Mesendoderm (in vitro differentiated cells): ENCODE results near the gene PRR35.

ENCODE experiments used
- DNase-seq: peaks from one replicate; pipeline ENCODE4 v3.0.0; 2013
- H2AK5ac ChIP-seq: 2 replicates; pipeline ENCODE4 v1.6.1; 2013; ENCODE audit warnings: low read length, inconsistent platforms
- H2BK120ac ChIP-seq: 2 replicates; pipeline ENCODE4 v1.6.1; 2013; ENCODE audit warnings: low read depth, mild to moderate bottlenecking, low read length, moderate library complexity, mixed read lengths
- H2BK15ac ChIP-seq: replicated peaks from 2 replicates; pipeline ENCODE4 v1.6.1; 2013; ENCODE audit warnings: low read depth, mild to moderate bottlenecking, moderate library complexity
- H2BK5ac ChIP-seq: 2 replicates; pipeline ENCODE4 v1.6.1; 2013; ENCODE audit warnings: low read length, inconsistent platforms
- H3K18ac ChIP-seq: 2 replicates; pipeline ENCODE4 v1.6.1; 2013; ENCODE audit warnings: mild to moderate bottlenecking, low read length, mixed read lengths
- H3K23ac ChIP-seq: one replicate; pipeline ENCODE4 v1.6.1; 2013; ENCODE audit warnings: low read length
- H3K27ac ChIP-seq: 2 replicates; pipeline ENCODE4 v1.5.1; 2013; ENCODE audit warnings: low read depth, mild to moderate bottlenecking, inconsistent platforms, low read length, moderate library complexity
- H3K27me3 ChIP-seq: 2 replicates; pipeline ENCODE4 v1.6.1; 2013; ENCODE audit warnings: low read length, control low read depth, mild to moderate bottlenecking, inconsistent platforms; ENCODE audit not compliant: insufficient read depth, poor library complexity
- H3K36me3 ChIP-seq: 2 replicates; pipeline ENCODE4 v1.6.1; 2013; ENCODE audit warnings: low read length, inconsistent platforms; ENCODE audit not compliant: control insufficient read depth, insufficient read depth
- H3K4ac ChIP-seq: one replicate; pipeline ENCODE4 v1.6.1; 2013; ENCODE audit warnings: low read depth, mild to moderate bottlenecking, low read length, moderate library complexity
- H3K4me1 ChIP-seq: 2 replicates; pipeline ENCODE4 v1.6.1; 2013; ENCODE audit warnings: low read depth, low read length, inconsistent platforms; ENCODE audit not compliant: control insufficient read depth
- H3K4me2 ChIP-seq: 2 replicates; pipeline ENCODE4 v1.6.1; 2013; ENCODE audit warnings: low read length
- H3K4me3 ChIP-seq: 2 replicates; pipeline ENCODE4 v1.5.1; 2013; ENCODE audit warnings: mild to moderate bottlenecking, low read length
- H3K56ac ChIP-seq: one replicate; pipeline ENCODE4 v1.6.1; 2013; ENCODE audit warnings: low read length
- H3K79me1 ChIP-seq: 2 replicates; pipeline ENCODE4 v1.6.1; 2013; ENCODE audit warnings: low read length, inconsistent platforms
- H3K79me2 ChIP-seq: 2 replicates; pipeline ENCODE4 v1.6.1; 2013; ENCODE audit warnings: mild to moderate bottlenecking, low read length; ENCODE audit not compliant: control insufficient read depth, insufficient read depth
- H3K9ac ChIP-seq: 2 replicates; pipeline ENCODE4 v1.6.1; 2013; ENCODE audit warnings: low read length, inconsistent platforms
- H4K5ac ChIP-seq: one replicate; pipeline ENCODE4 v1.6.1; 2013; ENCODE audit warnings: low read length
- H4K8ac ChIP-seq: one replicate; pipeline ENCODE4 v1.6.1; 2013; ENCODE audit warnings: low read depth, mild to moderate bottlenecking, control low read depth, low read length, moderate library complexity
- WGBS: extraction: QIAGEN DNeasy Blood & Tissue Kit; methylation state at CpG from one replicate; pipeline ENCODE4 v1.1.7; 2013; ENCODE audit warnings: low lambda C conversion rate, missing lambda C conversion rate; ENCODE audit not compliant: insufficient coverage; ENCODE audit errors: extremely low coverage; 5-methylcytosine and 5-hydroxymethylcytosine counted together

Gene PRR35

DNA sequence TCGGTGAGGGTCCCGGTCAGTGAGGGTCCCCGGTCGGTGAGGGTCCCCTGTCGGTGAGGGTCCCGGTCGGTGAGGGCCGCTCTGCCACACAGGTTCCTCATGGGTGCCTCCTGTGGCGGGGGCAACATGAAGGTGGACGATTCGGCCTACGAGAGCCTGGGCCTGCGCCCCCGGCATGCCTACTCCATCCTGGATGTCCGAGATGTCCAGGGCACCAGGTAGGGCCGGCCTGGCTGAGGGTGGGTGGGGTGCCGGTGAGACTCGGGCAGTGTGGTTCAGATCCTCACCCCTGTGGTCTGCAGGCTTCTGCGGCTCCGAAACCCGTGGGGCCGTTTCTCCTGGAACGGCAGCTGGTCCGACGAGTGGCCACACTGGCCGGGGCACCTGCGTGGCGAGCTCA lies 9.0 kb upstream of the PRR35 start:
- H3K9ac ChIP-seq = no peak overlapping the region
- no peak overlapping the region for H4K5ac ChIP-seq
- H3K79me1 ChIP-seq = peaks cover 2% of the 10 kb centered on the region
- no peak for DNase-seq
- H3K18ac ChIP-seq = no peak overlapping the region
- WGBS = no CpG with 5 or more reads among the region's 28 CpGs
- H3K4ac ChIP-seq = no peak overlapping the region
- no peak overlapping the region for H2BK15ac ChIP-seq
- H3K79me2 ChIP-seq = no peaks in the 10 kb centered on the region
- no peaks in the 10 kb centered on the region for H3K36me3 ChIP-seq
- H2BK5ac ChIP-seq = no peak overlapping the region
- no peak overlapping the region for H3K27ac ChIP-seq
- no peak overlapping the region for H2AK5ac ChIP-seq
- no peak overlapping the region for H2BK120ac ChIP-seq
- no peak overlapping the region for H3K4me3 ChIP-seq
- no peak overlapping the region for H3K4me2 ChIP-seq
- no peaks in the 10 kb centered on the region for H3K27me3 ChIP-seq
- H3K4me1 ChIP-seq = no peaks in the 10 kb centered on the region
- H3K56ac ChIP-seq = no peak overlapping the region
- H3K23ac ChIP-seq = no peak overlapping the region
- H4K8ac ChIP-seq = no peak overlapping the region

DNA sequence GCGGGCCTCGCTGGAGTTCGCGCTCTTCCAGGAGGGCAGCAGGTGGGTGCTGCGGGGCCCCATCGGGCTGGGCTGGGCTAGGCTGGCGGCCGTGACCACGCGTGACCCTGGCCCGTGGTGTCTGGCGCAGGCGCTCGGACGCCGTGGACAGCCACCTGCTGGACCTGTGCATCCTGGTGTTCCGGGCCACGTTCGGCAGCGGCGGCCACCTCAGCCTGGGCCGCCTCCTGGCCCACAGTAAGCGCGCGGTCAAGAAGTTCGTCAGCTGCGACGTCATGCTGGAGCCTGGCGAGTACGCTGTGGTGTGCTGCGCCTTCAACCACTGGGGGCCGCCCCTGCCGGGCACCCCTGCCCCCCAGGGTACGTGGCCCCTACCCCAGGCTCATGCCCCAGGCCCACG lies 8.0 kb upstream of the PRR35 start:
- Histone ChIP-seq H4K8ac (no peak overlapping the region), H3K9ac (no peak overlapping the region), H3K4me2 (no peak overlapping the region), H3K18ac (no peak overlapping the region), H3K4ac (no peak overlapping the region), H3K27me3 (no peaks in the 10 kb centered on the region), H2BK15ac (no peak overlapping the region), H3K79me1 (peaks cover 2% of the 10 kb centered on the region), H3K4me3 (no peak overlapping the region), H2BK120ac (no peak overlapping the region), H3K4me1 (no peaks in the 10 kb centered on the region), H3K23ac (no peak overlapping the region), H2AK5ac (no peak overlapping the region), H3K36me3 (no peaks in the 10 kb centered on the region), H3K79me2 (no peaks in the 10 kb centered on the region), H4K5ac (no peak overlapping the region), H3K27ac (no peak overlapping the region), H2BK5ac (no peak overlapping the region), H3K56ac (no peak overlapping the region)
- no peak for DNase-seq
- WGBS = no CpG with 5 or more reads among the region's 35 CpGs

DNA sequence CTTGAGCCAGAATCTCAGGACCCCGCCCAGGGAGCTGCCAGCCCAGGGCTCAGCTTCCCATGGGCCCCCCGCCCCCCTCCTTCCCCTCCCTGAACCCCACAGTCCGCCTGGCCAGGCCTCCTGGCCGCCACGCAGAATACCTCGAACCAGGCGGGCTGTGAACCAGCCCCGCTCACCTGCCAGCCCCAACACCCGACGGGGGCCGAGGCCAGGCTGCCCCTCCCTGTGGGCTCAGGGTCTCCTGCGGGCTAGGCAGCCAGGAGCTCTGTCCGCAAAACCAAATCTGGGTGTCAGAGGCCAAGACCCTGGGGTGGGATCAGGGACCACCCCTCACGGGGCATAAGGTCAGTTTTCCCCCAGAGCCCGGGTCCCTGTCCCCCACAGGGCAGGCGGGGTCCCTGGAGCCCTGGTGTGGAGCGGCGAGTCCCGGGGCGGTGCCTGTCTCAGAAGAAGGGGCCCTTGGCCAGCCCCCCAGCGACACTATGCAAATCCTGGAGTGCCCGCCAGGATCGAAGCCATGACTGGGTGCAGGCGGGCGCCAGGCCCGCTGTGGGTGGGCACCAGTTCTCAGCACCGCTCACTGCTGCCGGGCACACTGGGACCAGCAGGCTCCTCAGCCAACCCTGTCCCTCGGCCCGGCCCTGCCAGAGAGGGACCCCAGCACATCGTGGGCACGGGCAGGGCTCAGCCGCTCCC lies 6.4 kb upstream of the PRR35 start:
- Histone ChIP-seq H3K9ac (no peak overlapping the region), H4K8ac (no peak overlapping the region), H3K27me3 (no peaks in the 10 kb centered on the region), H3K36me3 (no peaks in the 10 kb centered on the region), H2AK5ac (no peak overlapping the region), H3K79me1 (peaks cover 2% of the 10 kb centered on the region), H3K4me3 (no peak overlapping the region), H3K79me2 (no peaks in the 10 kb centered on the region), H3K56ac (no peak overlapping the region), H3K4me1 (no peaks in the 10 kb centered on the region), H2BK15ac (no peak overlapping the region), H2BK120ac (no peak overlapping the region), H3K23ac (no peak overlapping the region), H3K4ac (no peak overlapping the region), H3K27ac (no peak overlapping the region), H3K18ac (no peak overlapping the region), H4K5ac (no peak overlapping the region), H2BK5ac (no peak overlapping the region), H3K4me2 (no peak overlapping the region)
- WGBS = no CpG with 5 or more reads among the region's 33 CpGs
- DNase-seq = no peak

DNA sequence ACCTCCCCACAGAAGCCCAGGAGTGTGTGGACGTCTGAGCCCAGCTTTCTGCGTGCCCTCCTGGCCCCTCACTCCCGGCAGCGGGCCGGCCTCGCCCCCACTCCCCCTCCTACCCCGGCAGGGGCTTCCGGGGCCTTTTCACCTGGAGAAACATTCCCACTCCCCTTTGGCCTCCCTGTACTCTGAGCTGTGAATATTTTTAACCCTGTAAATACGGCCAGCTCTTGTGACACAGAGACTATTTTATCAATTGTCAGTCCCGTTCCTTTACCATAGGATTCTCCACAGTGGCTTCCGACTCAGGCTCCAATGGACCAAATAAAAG lies 5.9 kb upstream of the PRR35 start:
- H3K4me2 ChIP-seq = no peak overlapping the region
- WGBS = no CpG with 5 or more reads among the region's 11 CpGs
- no peaks in the 10 kb centered on the region for H3K4me1 ChIP-seq
- no peak overlapping the region for H4K5ac ChIP-seq
- H3K9ac ChIP-seq = no peak overlapping the region
- H2BK120ac ChIP-seq = no peak overlapping the region
- no peak overlapping the region for H3K56ac ChIP-seq
- no peak overlapping the region for H4K8ac ChIP-seq
- H3K79me1 ChIP-seq = peaks cover 2% of the 10 kb centered on the region
- H3K18ac ChIP-seq = no peak overlapping the region
- no peak overlapping the region for H2AK5ac ChIP-seq
- no peak overlapping the region for H3K4me3 ChIP-seq
- H3K27me3 ChIP-seq = no peaks in the 10 kb centered on the region
- H2BK15ac ChIP-seq = no peak overlapping the region
- no peak overlapping the region for H3K27ac ChIP-seq
- no peak overlapping the region for H3K23ac ChIP-seq
- H3K4ac ChIP-seq = no peak overlapping the region
- H3K79me2 ChIP-seq = no peaks in the 10 kb centered on the region
- no peak overlapping the region for H2BK5ac ChIP-seq
- no peak for DNase-seq
- no peaks in the 10 kb centered on the region for H3K36me3 ChIP-seq

DNA sequence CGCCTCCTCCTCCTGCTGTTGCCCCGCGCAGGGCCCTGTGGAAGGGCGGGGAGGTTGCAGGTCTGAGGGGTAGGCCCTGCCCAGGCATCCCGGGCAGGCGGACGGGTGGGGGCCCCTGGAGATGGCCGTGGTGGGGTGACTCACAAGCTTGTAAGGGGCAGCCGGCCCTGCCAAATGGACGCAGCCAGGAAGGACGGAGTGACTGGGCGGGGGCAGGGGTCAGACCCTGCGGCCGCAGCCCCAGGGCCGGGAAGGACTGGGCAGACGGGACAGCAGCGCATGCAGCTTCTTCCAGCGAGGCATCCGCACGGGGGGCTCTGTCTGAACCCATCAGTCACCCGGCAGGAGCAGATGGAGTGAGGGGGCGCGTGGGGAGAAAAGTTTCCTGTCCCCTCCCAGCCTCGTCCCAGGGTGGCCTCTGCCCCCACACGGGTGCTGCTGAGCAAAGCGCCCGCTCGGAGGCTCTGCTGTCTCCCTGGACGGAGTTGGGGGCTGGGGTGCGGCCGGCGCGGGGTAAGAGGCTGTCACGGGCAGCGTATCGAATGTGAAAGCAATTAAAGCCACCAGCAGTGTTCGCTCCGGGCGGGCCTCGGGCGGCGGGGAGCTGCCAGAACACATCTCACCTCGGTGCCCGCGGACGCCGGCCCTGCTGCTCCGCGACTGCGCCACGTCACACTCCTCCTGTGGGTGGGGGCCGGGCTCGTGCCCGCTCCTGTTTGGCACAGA lies 5.4 kb upstream of the PRR35 start:
- Histone ChIP-seq H3K4me2 (no peak overlapping the region), H3K79me1 (peaks cover under 1% of the 10 kb centered on the region), H3K4me1 (no peaks in the 10 kb centered on the region), H3K23ac (no peak overlapping the region), H3K56ac (no peak overlapping the region), H2BK120ac (no peak overlapping the region), H3K27me3 (peaks cover 4% of the 10 kb centered on the region), H3K4ac (no peak overlapping the region), H3K4me3 (no peak overlapping the region), H4K8ac (no peak overlapping the region), H2AK5ac (no peak overlapping the region), H3K79me2 (no peaks in the 10 kb centered on the region), H3K36me3 (no peaks in the 10 kb centered on the region), H3K27ac (no peak overlapping the region), H2BK15ac (no peak overlapping the region), H3K18ac (no peak overlapping the region), H2BK5ac (no peak overlapping the region), H4K5ac (no peak overlapping the region), H3K9ac (no peak overlapping the region)
- no peak for DNase-seq
- WGBS = no CpG with 5 or more reads among the region's 54 CpGs
